ENCODE measurements around the gene SPOCK2.

Gene SPOCK2

GRCh38 chr10:72122221-72122620, 33.9 kb upstream of the SPOCK2 start:
- no peaks in the 10 kb centered on the region for H3K79me2 ChIP-seq (ENCODE audit: insufficient read depth, low read length)
- peaks cover 6% of the 10 kb centered on the region for H3K36me3 ChIP-seq (ENCODE audit: low read length)
- H3K9ac ChIP-seq (ENCODE audit: low read length), result no peak overlapping the region
- H3K27me3 ChIP-seq (ENCODE audit: low read length), result no peaks in the 10 kb centered on the region
- H3K9me3 ChIP-seq (ENCODE audit: insufficient read depth, low read length), result no peaks in the 10 kb centered on the region
- no peak for TF ChIP-seq EZH2phosphoT487 (conservative IDR thresholded peaks at IDR 0.05; ENCODE audit: low read length)
- no peak for TF ChIP-seq CTCF (IDR thresholded peaks at IDR 0.05; ENCODE audit: insufficient read depth, low read length, poor library complexity, severe bottlenecking)
- H4K20me1 ChIP-seq (ENCODE audit: low read depth, low read length), result no peaks in the 10 kb centered on the region
- H3K27ac ChIP-seq (ENCODE audit: low read depth, low read length), result no peak overlapping the region
- H3F3A ChIP-seq (ENCODE audit: insufficient read depth), result peaks cover 8% of the 10 kb centered on the region; the same call in 1 of the 2 replicates
- no peak overlapping the region for H2AFZ ChIP-seq (ENCODE audit: low read depth, low read length, severe bottlenecking)
- no peak overlapping the region for H3K4me3 ChIP-seq (ENCODE audit: insufficient read depth, low read length, poor library complexity, severe bottlenecking)
- H3K9me2 ChIP-seq (replicated peaks; ENCODE audit: insufficient read depth, low read length), result no peaks in the 10 kb centered on the region
- no peak overlapping the region for H3K4me2 ChIP-seq (ENCODE audit: low read depth, low read length, poor library complexity, severe bottlenecking)

DNA sequence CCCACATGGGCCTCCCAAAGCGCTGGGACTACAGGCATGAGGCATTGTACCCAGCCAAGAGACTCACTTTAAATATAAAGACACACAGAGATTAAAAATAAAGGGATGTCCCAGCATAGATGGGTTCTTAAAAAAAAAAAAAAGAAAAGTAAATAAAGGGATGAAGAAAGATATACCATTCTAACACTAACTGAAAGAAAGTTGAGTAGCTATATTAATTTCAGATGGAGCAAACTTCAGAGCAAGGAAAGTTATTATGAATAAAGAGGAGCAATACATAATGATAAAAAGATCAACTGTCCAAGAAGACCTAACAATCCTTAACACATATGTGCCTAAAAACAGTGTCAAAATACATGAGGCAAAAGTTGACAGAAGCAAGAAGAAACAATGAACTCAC, 33.0 kb upstream of the SPOCK2 start:
- Histone ChIP-seq H3K36me3 (ENCODE audit: low read length) (peaks cover 10% of the 10 kb centered on the region), H3K27ac (ENCODE audit: low read depth, low read length) (no peak overlapping the region), H2AFZ (ENCODE audit: low read depth, low read length, severe bottlenecking) (no peak overlapping the region), H3K27me3 (ENCODE audit: low read length) (no peaks in the 10 kb centered on the region), H3F3A (ENCODE audit: insufficient read depth) (peaks cover 8% of the 10 kb centered on the region; the same call in 1 of the 2 replicates), H3K79me2 (ENCODE audit: insufficient read depth, low read length) (no peaks in the 10 kb centered on the region), H3K9ac (ENCODE audit: low read length) (no peak overlapping the region), H3K9me3 (ENCODE audit: insufficient read depth, low read length) (no peaks in the 10 kb centered on the region), H3K9me2 (replicated peaks; ENCODE audit: insufficient read depth, low read length) (no peaks in the 10 kb centered on the region), H3K4me2 (ENCODE audit: low read depth, low read length, poor library complexity, severe bottlenecking) (no peak overlapping the region), H3K4me3 (ENCODE audit: insufficient read depth, low read length, poor library complexity, severe bottlenecking) (no peak overlapping the region), H4K20me1 (ENCODE audit: low read depth, low read length) (no peaks in the 10 kb centered on the region)
- TF ChIP-seq CTCF (IDR thresholded peaks at IDR 0.05; ENCODE audit: insufficient read depth, low read length, poor library complexity, severe bottlenecking) (no peak), EZH2phosphoT487 (conservative IDR thresholded peaks at IDR 0.05; ENCODE audit: low read length) (no peak)

GRCh38 chr10:72116372-72116771, 28.0 kb upstream of the SPOCK2 start:
- Histone ChIP-seq H3K9ac (ENCODE audit: low read length) (no peak overlapping the region), H3K4me3 (ENCODE audit: insufficient read depth, low read length, poor library complexity, severe bottlenecking) (no peak overlapping the region), H3K79me2 (ENCODE audit: insufficient read depth, low read length) (no peaks in the 10 kb centered on the region), H3K4me2 (ENCODE audit: low read depth, low read length, poor library complexity, severe bottlenecking) (no peak overlapping the region), H3K9me2 (replicated peaks; ENCODE audit: insufficient read depth, low read length) (no peaks in the 10 kb centered on the region), H3K9me3 (ENCODE audit: insufficient read depth, low read length) (no peaks in the 10 kb centered on the region), H3K36me3 (ENCODE audit: low read length) (peaks cover 16% of the 10 kb centered on the region), H4K20me1 (ENCODE audit: low read depth, low read length) (no peaks in the 10 kb centered on the region), H3F3A (ENCODE audit: insufficient read depth) (no peaks in the 10 kb centered on the region), H3K27me3 (ENCODE audit: low read length) (no peaks in the 10 kb centered on the region), H2AFZ (ENCODE audit: low read depth, low read length, severe bottlenecking) (no peak overlapping the region), H3K27ac (ENCODE audit: low read depth, low read length) (no peak overlapping the region)
- TF ChIP-seq EZH2phosphoT487 (conservative IDR thresholded peaks at IDR 0.05; ENCODE audit: low read length), result no peak
- TF ChIP-seq CTCF (IDR thresholded peaks at IDR 0.05; ENCODE audit: insufficient read depth, low read length, poor library complexity, severe bottlenecking), result no peak
